ENCODE results near the gene STRA6. TPM values are rescaled to one million over a fixed set of nuclear protein-coding genes. Genes with fewer than 3 reads are reported as not detected.

The STRA6 gene
- total RNA-seq, 1 experiment from 2014 or later = 0.54 TPM

DNA sequence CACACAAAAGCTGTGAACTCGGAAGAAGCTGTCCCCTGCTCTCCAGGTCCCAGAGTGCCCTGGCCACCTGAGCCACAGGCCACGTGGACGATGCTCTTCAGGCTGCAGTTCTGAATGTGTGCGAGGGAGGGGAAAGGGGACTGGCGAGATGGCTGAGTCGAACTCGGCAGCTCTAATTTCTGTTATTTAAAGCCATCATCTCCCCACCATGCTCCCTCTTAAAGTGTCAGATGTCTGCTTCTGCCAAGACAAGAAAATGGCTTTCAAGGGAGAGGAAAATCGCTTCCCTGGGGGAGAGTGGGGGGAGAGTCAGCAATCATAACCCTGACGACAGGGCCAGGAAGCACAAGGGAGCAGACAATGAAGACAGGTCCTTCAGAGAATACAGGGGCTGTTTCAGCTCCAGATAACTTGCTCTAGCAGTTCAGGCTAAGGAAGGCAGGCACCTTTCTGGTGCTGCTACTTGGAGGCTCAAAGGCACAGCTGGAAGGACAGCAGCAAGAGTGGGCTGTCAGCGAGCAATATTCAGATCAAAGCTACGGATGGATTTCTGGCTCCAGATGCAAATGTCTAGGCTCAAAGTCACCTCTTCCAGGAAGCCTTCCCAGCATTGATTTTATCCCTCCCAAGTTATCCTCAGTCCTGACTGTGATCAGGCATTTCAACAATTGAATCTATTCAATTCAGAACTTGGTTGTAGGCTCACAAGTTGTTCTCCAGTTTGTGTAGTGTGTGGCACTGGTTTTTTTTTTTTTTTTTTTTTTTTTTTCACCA lies 18.1 kb upstream of the STRA6 start:
- CTCF ChIA-PET = interaction anchor here (0.7 to 1.0 kb wide), 2 partner anchors 87 to 88 kb away, joined by 3 to 4 read pairs; no protein-coding TSS in a partner anchor
- H3K9me2 ChIP-seq (ENCODE audit: insufficient read depth) = no peaks in the 10 kb centered on the region
- no peak overlapping the region for H3K4me3 ChIP-seq (replicated peaks in 1 of 2; ENCODE audit: low read depth in 1 of 2, low read length in 2 of 2)
- BruUV-seq (replicated peaks) = no TSS peak
- H3K4me2 ChIP-seq (ENCODE audit: low read length) = no peak overlapping the region
- ATAC-seq (no peak), DNase-seq (ENCODE audit: low read depth, low spot score) (no peak)
- H3K27ac ChIP-seq (ENCODE audit: low read depth, low read length) = no peak overlapping the region
- no peaks in the 10 kb centered on the region for H4K20me1 ChIP-seq (ENCODE audit: insufficient read depth)
- H3K9ac ChIP-seq (ENCODE audit: low read length) = no peak overlapping the region
- RAD21 ChIA-PET (ENCODE audit: low non-redundant PET in 1 of 2, low total read pairs in 2 of 2, uncharacterized antibody in 2 of 2, unreplicated experiment in 2 of 2) = no interaction called here
- H3K4me1 ChIP-seq (ENCODE audit: control insufficient read depth in 1 of 2, insufficient read depth in 2 of 2, low read length in 2 of 2) = peaks cover 0 to 6% of the 10 kb centered on the region in 2 experiments; a peak in 2 of 4 replicates
- H3K79me2 ChIP-seq (ENCODE audit: insufficient read depth, low read length) = no peaks in the 10 kb centered on the region
- POLR2A ChIA-PET = no interaction called here
- intact Hi-C loops (cut with micrococcal nuclease) = no loop called here
- TF ChIP-seq ELF1 (IDR thresholded peaks at IDR 0.05; ENCODE audit: borderline replicate concordance, low read depth) (no peak), YY1 (IDR thresholded peaks at IDR 0.05; ENCODE audit: extremely low read depth, insufficient replicate concordance, low read depth, low read length) (no peak), ZBTB33 (IDR thresholded peaks at IDR 0.05; ENCODE audit: extremely low read depth, insufficient replicate concordance, low read length) (no peak), CBX3 (IDR thresholded peaks at IDR 0.05; ENCODE audit: low read depth) (no peak), EZH2phosphoT487 (IDR thresholded peaks at IDR 0.05; ENCODE audit: borderline replicate concordance) (no peak), CEBPB (IDR thresholded peaks at IDR 0.05; ENCODE audit: low read depth) (no peak), SRF (IDR thresholded peaks at IDR 0.05; ENCODE audit: low read depth) (no peak), ZNF274 (IDR thresholded peaks at IDR 0.05; ENCODE audit: low read depth, low read length) (no peak), SP1 (IDR thresholded peaks at IDR 0.05; ENCODE audit: low read depth) (no peak), TCF7L2 (IDR thresholded peaks at IDR 0.05; ENCODE audit: borderline replicate concordance, extremely low read depth, insufficient read depth, insufficient read length) (no peak)
- TF ChIP-seq, protein P1, sequence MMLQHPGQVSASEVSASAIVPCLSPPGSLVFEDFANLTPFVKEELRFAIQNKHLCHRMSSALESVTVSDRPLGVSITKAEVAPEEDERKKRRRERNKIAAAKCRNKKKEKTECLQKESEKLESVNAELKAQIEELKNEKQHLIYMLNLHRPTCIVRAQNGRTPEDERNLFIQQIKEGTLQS (IDR thresholded peaks at IDR 0.05) = no peak
- peaks cover 13% of the 10 kb centered on the region; the same call in 1 of the 2 replicates for H3K27me3 ChIP-seq (ENCODE audit: insufficient read depth, low read length)
- H2AFZ ChIP-seq (ENCODE audit: low read depth, low read length, poor library complexity, severe bottlenecking) = no peak overlapping the region
- H3K36me3 ChIP-seq (ENCODE audit: control insufficient read depth in 1 of 2, insufficient read depth in 2 of 2, low read length in 2 of 2) = no peaks in the 10 kb centered on the region
- H3K9me3 ChIP-seq (ENCODE audit: control insufficient read depth in 1 of 2, insufficient read depth in 1 of 2, low read depth in 1 of 2, low read length in 2 of 2) = no peaks in the 10 kb centered on the region

Measured in HCT116 (cell line).